IPS DF 6.9 (cell line): ENCODE results near the gene ABI3BP.
"Not testable (repeated sequence)": the region's sequence is repeated elsewhere in the genome, so short reads cannot be mapped to it uniquely, and the experiment has no call there.

Experiments used
- DNase-seq: peaks from one replicate; pipeline ENCODE4 v3.0.0-alpha.2; 2013; ENCODE audit warnings: low read depth, low spot score
- H3K27ac ChIP-seq: one replicate; pipeline ENCODE4 v1.5.1; 2013; ENCODE audit warnings: low read length, control low read depth
- H3K27me3 ChIP-seq: 2 replicates; pipeline ENCODE4 v1.6.1; 2013; ENCODE audit warnings: mild to moderate bottlenecking, low read length; ENCODE audit not compliant: control insufficient read depth, insufficient read depth
- H3K36me3 ChIP-seq: 2 replicates; pipeline ENCODE4 v1.6.1; 2013; ENCODE audit warnings: low read length; ENCODE audit not compliant: control insufficient read depth, insufficient read depth
- H3K4me1 ChIP-seq: 2 replicates; pipeline ENCODE4 v1.6.1; 2013; ENCODE audit warnings: low read length; ENCODE audit not compliant: control insufficient read depth, insufficient read depth
- H3K4me3 ChIP-seq: 2 replicates; pipeline ENCODE4 v1.5.1; 2013; ENCODE audit warnings: mild to moderate bottlenecking, low read length
- H3K9me3 ChIP-seq: 2 replicates; pipeline ENCODE4 v1.6.1; 2013; ENCODE audit warnings: low read length, inconsistent platforms; ENCODE audit not compliant: control insufficient read depth, insufficient read depth
- WGBS: extraction: QIAGEN DNeasy Blood & Tissue Kit; methylation state at CpG from one replicate; pipeline ENCODE4 v1.1.7; 2013; ENCODE audit warnings: mixed read lengths, missing lambda C conversion rate; ENCODE audit not compliant: insufficient read length, insufficient coverage; 5-methylcytosine and 5-hydroxymethylcytosine counted together

Gene ABI3BP

GRCh38 chr3:100947119-100947518, 46.1 kb downstream of the ABI3BP start:
- Histone ChIP-seq H3K36me3 (no peaks in the 10 kb centered on the region), H3K9me3 (no peaks in the 10 kb centered on the region)

GRCh38 chr3:100946096-100946495, 47.1 kb downstream of the ABI3BP start:
- not testable (repeated sequence) for H3K4me3 ChIP-seq, H3K27ac ChIP-seq, H3K9me3 ChIP-seq, H3K36me3 ChIP-seq, H3K27me3 ChIP-seq, H3K4me1 ChIP-seq, DNase-seq
- WGBS = no CpG with 5 or more reads among the region's 2 CpGs

More at GRCh38 chr3:100947119-100947518, 46.1 kb downstream of the ABI3BP start:
- no peak overlapping the region for H3K4me3 ChIP-seq
- no peak overlapping the region for H3K27ac ChIP-seq
- no CpG with 5 or more reads among the region's 3 CpGs for WGBS
- DNase-seq = no peak
- H3K27me3 ChIP-seq = no peaks in the 10 kb centered on the region
- no peaks in the 10 kb centered on the region for H3K4me1 ChIP-seq

- Histone ChIP-seq H3K4me1 (no peaks in the 10 kb centered on the region), H3K4me3 (no peak overlapping the region), H3K27me3 (no peaks in the 10 kb centered on the region), H3K36me3 (no peaks in the 10 kb centered on the region), H3K27ac (no peak overlapping the region), H3K9me3 (no peaks in the 10 kb centered on the region)
- WGBS = no CpG with 5 or more reads among the region's 2 CpGs
- no peak for DNase-seq
These were observed 51.8 kb downstream of the ABI3BP start for GRCh38 chr3:100941451-100941850.

- H3K36me3 ChIP-seq = no peaks in the 10 kb centered on the region
- H3K27ac ChIP-seq = no peak overlapping the region
- no CpG with 5 or more reads among the region's 2 CpGs for WGBS
- H3K4me3 ChIP-seq = no peak overlapping the region
- no peaks in the 10 kb centered on the region for H3K27me3 ChIP-seq
- DNase-seq = no peak
- H3K4me1 ChIP-seq = no peaks in the 10 kb centered on the region
- no peaks in the 10 kb centered on the region for H3K9me3 ChIP-seq
These were observed 52.2 kb downstream of the ABI3BP start for GRCh38 chr3:100941041-100941440.

- WGBS = no CpG with 5 or more reads among the region's 1 CpG
- DNase-seq = no peak
- Histone ChIP-seq H3K27me3 (no peaks in the 10 kb centered on the region), H3K27ac (no peak overlapping the region), H3K4me1 (no peaks in the 10 kb centered on the region), H3K36me3 (no peaks in the 10 kb centered on the region), H3K4me3 (no peak overlapping the region), H3K9me3 (no peaks in the 10 kb centered on the region)
These were observed 56.3 kb downstream of the ABI3BP start for GRCh38 chr3:100936931-100937330.

DNA sequence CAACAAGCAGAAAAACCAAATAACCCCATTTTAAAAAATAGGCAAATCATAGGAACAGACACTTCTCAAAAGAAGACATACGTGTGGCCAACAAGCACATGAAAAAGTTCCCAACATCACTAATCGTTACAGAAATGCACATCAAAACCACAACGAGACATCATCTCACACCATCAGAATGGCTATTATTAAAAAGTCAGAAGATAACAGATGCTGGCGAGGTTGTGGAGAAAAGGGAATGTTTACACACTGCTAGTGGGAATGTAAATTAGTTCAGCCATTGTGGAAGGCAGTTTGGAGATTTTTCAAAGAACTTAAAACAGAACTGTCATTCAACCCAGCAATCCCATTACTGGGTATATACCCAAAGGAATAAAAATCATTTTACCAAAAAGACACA, 60.7 kb downstream of the ABI3BP start:
- H3K27ac ChIP-seq = no peak overlapping the region
- H3K4me1 ChIP-seq = no peaks in the 10 kb centered on the region
- H3K9me3 ChIP-seq = no peaks in the 10 kb centered on the region
- no peak overlapping the region for H3K4me3 ChIP-seq
- H3K36me3 ChIP-seq = no peaks in the 10 kb centered on the region
- no peaks in the 10 kb centered on the region for H3K27me3 ChIP-seq
- no CpG with 5 or more reads among the region's 4 CpGs for WGBS
- no peak for DNase-seq

DNA sequence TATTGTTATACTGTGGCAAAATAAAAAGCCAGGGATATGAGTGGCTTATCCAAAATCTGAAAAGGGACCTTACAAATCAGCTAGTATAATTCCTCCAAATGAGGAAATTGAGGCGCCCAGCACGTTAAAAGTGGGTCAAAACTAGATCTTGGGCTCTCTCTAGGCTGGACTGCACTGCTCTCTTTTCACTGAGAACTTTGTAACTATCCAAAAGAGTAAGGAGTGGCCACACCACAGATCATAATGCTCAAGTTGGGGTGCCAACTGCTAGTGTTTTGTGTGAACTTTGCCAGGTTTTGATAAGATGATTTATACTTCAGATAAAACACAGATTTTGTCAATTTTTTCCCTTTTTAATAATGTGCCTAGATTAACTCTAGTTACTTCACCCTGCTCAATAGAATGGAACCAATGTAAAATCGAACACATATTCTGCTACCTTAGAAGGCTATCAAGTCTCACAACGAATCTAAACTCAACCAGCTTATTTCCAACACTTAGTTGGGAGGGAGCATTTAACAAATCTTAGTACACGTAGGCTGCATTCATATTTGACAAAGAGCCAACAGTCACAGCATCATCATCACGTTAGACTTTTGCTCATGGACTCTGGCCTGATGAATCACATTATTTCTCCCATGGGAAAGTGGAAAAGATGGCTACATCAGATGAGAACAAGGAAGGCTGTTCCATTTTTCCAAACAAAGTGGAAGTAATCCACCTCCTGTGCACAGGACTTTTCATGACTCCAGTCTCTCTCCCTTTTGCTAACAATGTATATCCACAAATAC, 64.4 kb downstream of the ABI3BP start:
- no peak for DNase-seq
- Histone ChIP-seq H3K27ac (no peak overlapping the region), H3K27me3 (no peaks in the 10 kb centered on the region), H3K4me3 (no peak overlapping the region), H3K4me1 (peaks cover 2% of the 10 kb centered on the region; the same call in 1 of the 2 replicates), H3K36me3 (no peaks in the 10 kb centered on the region), H3K9me3 (no peaks in the 10 kb centered on the region)
- WGBS = no CpG with 5 or more reads among the region's 6 CpGs

DNA sequence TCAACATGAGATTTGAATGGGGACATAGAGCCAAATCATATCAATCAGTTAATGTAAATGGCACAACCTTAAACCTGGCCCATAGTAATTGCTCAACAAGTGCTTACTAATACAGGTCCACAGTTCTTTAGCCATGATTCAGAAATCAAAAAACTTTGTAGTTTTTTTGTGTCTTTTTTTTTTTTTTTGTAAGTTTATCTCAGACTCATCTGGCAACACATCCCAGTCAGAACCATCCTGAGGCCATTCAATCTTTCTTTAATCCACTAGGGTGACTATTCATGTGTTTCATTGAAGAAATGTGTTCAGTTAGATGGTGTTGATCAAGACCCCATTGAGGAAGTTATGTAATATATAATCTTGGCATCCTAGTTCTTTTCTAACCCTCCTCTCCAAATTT, 65.4 kb downstream of the ABI3BP start:
- DNase-seq = no peak
- Histone ChIP-seq H3K4me1 (peaks cover 2% of the 10 kb centered on the region; the same call in 1 of the 2 replicates), H3K36me3 (no peaks in the 10 kb centered on the region), H3K4me3 (no peak overlapping the region), H3K9me3 (no peaks in the 10 kb centered on the region), H3K27me3 (no peaks in the 10 kb centered on the region), H3K27ac (no peak overlapping the region)

DNA sequence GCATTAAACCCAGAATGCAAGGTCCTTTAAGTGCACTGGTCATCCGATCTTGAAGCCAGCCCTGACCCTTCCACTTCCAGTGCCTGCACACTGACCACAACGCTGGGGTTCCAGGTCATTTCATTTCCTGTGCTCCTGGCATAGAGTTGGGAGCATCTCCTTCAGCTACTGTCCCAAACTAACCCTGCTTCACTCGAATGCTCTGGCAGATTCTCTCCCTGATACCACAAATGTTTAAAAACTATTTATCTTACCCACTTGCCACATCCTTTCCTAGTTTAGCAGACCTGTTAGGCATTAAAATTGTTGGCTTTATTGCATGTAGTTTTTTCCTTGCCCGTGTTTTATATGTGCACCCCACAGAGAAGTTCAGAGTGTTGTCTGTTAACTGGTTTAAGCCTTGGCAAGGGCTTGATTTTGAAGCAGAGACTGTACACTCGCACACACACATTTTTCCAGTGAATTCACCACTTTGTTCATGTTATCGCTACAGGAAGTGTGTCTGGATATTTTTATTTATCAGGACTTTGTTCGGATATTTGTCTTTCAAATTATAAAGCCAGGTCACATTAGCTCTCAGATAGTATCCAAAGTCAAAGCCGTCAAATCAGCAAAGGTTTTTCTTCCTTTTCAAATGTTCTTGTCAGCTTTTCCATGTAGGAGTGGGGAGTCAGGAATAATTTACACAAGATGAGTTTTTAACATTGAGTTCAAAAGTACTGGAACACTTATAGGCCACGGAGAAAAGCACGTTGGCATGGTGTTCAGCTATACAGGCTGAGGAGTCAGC, 77.3 kb downstream of the ABI3BP start:
- no peak for DNase-seq
- WGBS = no CpG with 5 or more reads among the region's 10 CpGs
- Histone ChIP-seq H3K27me3 (no peaks in the 10 kb centered on the region), H3K9me3 (no peaks in the 10 kb centered on the region), H3K4me1 (peaks cover 5% of the 10 kb centered on the region; the same call in 1 of the 2 replicates), H3K4me3 (no peak overlapping the region), H3K27ac (no peak overlapping the region), H3K36me3 (no peaks in the 10 kb centered on the region)

DNA sequence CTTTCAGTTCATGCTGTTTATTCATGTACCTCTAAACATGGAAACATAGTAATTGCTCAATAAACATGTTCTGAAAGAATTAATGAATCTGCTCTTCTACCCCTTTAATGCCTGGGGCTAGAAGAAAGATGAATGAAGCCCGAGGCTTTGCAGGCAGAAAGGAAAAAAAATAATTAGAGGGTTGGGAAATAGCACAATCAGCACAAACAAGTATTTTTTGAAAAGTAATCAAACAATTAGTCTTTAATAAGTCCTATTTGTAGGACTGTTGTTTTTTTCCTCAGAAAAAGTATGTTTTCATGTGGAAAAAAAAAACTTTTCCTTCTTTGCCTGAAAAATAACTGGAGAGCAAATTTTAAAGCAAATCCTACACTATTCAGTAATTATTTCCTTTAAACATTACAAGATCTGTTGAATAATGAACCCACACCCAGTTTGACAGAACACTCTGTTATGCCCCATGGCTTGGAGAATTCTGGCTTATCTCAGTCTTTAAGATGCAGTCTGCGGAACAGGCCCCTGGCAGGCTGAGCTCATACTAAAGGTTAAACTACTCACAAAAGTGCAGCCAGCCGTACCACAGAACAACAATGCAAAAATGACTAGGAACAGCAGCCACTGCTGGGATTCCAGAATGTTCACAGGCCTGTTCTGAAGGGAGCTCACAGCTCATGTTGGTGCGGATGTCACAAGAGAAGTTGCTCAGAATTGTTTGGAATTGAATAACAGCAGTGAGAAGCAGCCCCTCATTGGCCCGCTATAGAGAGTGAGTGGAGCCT, 79.2 kb downstream of the ABI3BP start:
- peaks cover 5% of the 10 kb centered on the region; the same call in 1 of the 2 replicates for H3K4me1 ChIP-seq
- DNase-seq = no peak
- no peaks in the 10 kb centered on the region for H3K36me3 ChIP-seq
- no peaks in the 10 kb centered on the region for H3K9me3 ChIP-seq
- WGBS = no CpG with 5 or more reads among the region's 5 CpGs
- no peaks in the 10 kb centered on the region for H3K27me3 ChIP-seq
- no peak overlapping the region for H3K27ac ChIP-seq
- H3K4me3 ChIP-seq = no peak overlapping the region
